RWPE2 (cell line): ENCODE data around the gene LEFTY1.

Experiments
- ATAC-seq: fragments of 200-7000 bp; cut with Tn5 transposase; 3 replicates; pipeline ENCODE4 v1.9.1; 2021; ENCODE audit warnings: low read depth
- DNase-seq: peaks from one replicate; pipeline ENCODE4 v3.0.0-alpha.2; 2020; ENCODE audit warnings: low spot score
- H3K27ac ChIP-seq: fragments of 450-650 bp; 2 replicates; pipeline ENCODE4 v1.5.1; 2017; ENCODE audit warnings: mild to moderate bottlenecking; ENCODE audit not compliant: poor library complexity, severe bottlenecking
- H3K27me3 ChIP-seq: fragments of 250-450 bp; sonication (Bioruptor Pico); 2 replicates; pipeline ENCODE4 v1.5.1; 2021; ENCODE audit warnings: mild to moderate bottlenecking, moderate library complexity; ENCODE audit not compliant: insufficient read depth, poor library complexity, severe bottlenecking
- H3K36me3 ChIP-seq: fragments of 250-450 bp; sonication (Bioruptor Pico); 2 replicates; pipeline ENCODE4 v1.5.1; 2020; ENCODE audit warnings: low read depth, mild to moderate bottlenecking, moderate library complexity
- H3K4me1 ChIP-seq: fragments of 250-450 bp; sonication (Bioruptor Pico); 2 replicates; pipeline ENCODE4 v1.5.1; 2021; ENCODE audit warnings: mild to moderate bottlenecking, moderate library complexity; ENCODE audit not compliant: insufficient read depth, poor library complexity, severe bottlenecking
- H3K4me3 ChIP-seq: fragments of 250-450 bp; sonication (Bioruptor Pico); 2 replicates; pipeline ENCODE4 v1.5.1; 2021; ENCODE audit warnings: mild to moderate bottlenecking, moderate library complexity; ENCODE audit not compliant: severe bottlenecking
- H3K9me3 ChIP-seq: fragments of 250-450 bp; sonication (Bioruptor Pico); 2 replicates; pipeline ENCODE4 v1.5.1; 2021; ENCODE audit warnings: mild to moderate bottlenecking, moderate library complexity; ENCODE audit not compliant: severe bottlenecking
- CTCF ChIP-seq: fragments of 450-650 bp; IDR thresholded peaks from one replicate; pipeline ENCODE4 v1.5.1; 2017; ENCODE audit warnings: mild to moderate bottlenecking, moderate library complexity; ENCODE audit not compliant: poor library complexity, severe bottlenecking

Gene LEFTY1

GRCh38 chr1:225853441-225853840 is 35.5 kb downstream of the LEFTY1 start:
- Histone ChIP-seq H3K36me3 (no peaks in the 10 kb centered on the region), H3K4me1 (no peaks in the 10 kb centered on the region), H3K27me3 (no peaks in the 10 kb centered on the region), H3K27ac (no peak overlapping the region), H3K4me3 (no peak overlapping the region), H3K9me3 (no peaks in the 10 kb centered on the region)
- ATAC-seq = no peak
- no peak for TF ChIP-seq CTCF
- no peak for DNase-seq

GRCh38 chr1:225852413-225853124 is 36.4 kb downstream of the LEFTY1 start:
- Histone ChIP-seq H3K9me3 (no peaks in the 10 kb centered on the region), H3K27me3 (no peaks in the 10 kb centered on the region), H3K27ac (no peak overlapping the region), H3K4me1 (no peaks in the 10 kb centered on the region), H3K4me3 (no peak overlapping the region), H3K36me3 (no peaks in the 10 kb centered on the region)
- ATAC-seq (no peak), DNase-seq (no peak)
- no peak for TF ChIP-seq CTCF

GRCh38 chr1:225851805-225852204 is 37.1 kb downstream of the LEFTY1 start:
- DNase-seq (no peak), ATAC-seq (no peak)
- Histone ChIP-seq H3K27me3 (no peaks in the 10 kb centered on the region), H3K9me3 (no peaks in the 10 kb centered on the region), H3K27ac (no peak overlapping the region), H3K4me1 (no peaks in the 10 kb centered on the region), H3K4me3 (no peak overlapping the region), H3K36me3 (no peaks in the 10 kb centered on the region)
- TF ChIP-seq CTCF = no peak

GRCh38 chr1:225850370-225850769 is 38.6 kb downstream of the LEFTY1 start:
- Histone ChIP-seq H3K4me1 (no peaks in the 10 kb centered on the region), H3K4me3 (no peak overlapping the region), H3K27me3 (no peaks in the 10 kb centered on the region), H3K36me3 (no peaks in the 10 kb centered on the region), H3K27ac (no peak overlapping the region), H3K9me3 (no peaks in the 10 kb centered on the region)
- TF ChIP-seq CTCF = no peak
- DNase-seq = no peak
- ATAC-seq = no peak

GRCh38 chr1:225849925-225850324 is 39.0 kb downstream of the LEFTY1 start:
- Histone ChIP-seq H3K27ac (no peak overlapping the region), H3K36me3 (no peaks in the 10 kb centered on the region)

More at GRCh38 chr1:225849925-225850324, 39.0 kb downstream of the LEFTY1 start:
- DNase-seq (no peak), ATAC-seq (no peak)
- H3K9me3 ChIP-seq = no peaks in the 10 kb centered on the region
- H3K4me3 ChIP-seq = no peak overlapping the region
- H3K4me1 ChIP-seq = no peaks in the 10 kb centered on the region
- TF ChIP-seq CTCF = no peak
- H3K27me3 ChIP-seq = no peaks in the 10 kb centered on the region
